Measurements from ENCODE around the gene WDFY4. TPM values are rescaled to one million over a fixed set of nuclear protein-coding genes. Genes with fewer than 3 reads are reported as not detected.

Gene WDFY4
- polyA plus RNA-seq, 1 donor from 2014 or later, result not detected

GRCh38 chr10:48905311-48905710 is 220.6 kb downstream of the WDFY4 start:
- no peaks in the 10 kb centered on the region for H3K79me2 ChIP-seq (replicated peaks; ENCODE audit: insufficient read depth, low read length)
- no peak for TF ChIP-seq REST (IDR thresholded peaks at IDR 0.05; ENCODE audit: borderline replicate concordance)
- TF ChIP-seq CTCF (IDR thresholded peaks at IDR 0.05; ENCODE audit: poor library complexity, severe bottlenecking), result no peak
- no peak for TF ChIP-seq EZH2 (IDR thresholded peaks at IDR 0.05; ENCODE audit: borderline replicate concordance, insufficient read depth, low read length, poor library complexity, severe bottlenecking)
- TF ChIP-seq RAD21 (conservative IDR thresholded peaks at IDR 0.05), result no peak
- TF ChIP-seq POLR2AphosphoS5 (IDR thresholded peaks at IDR 0.05), result no peak
- no peak for TF ChIP-seq EP300 (conservative IDR thresholded peaks at IDR 0.05; ENCODE audit: poor library complexity, severe bottlenecking)
- no peak for TF ChIP-seq TAF1 (IDR thresholded peaks at IDR 0.05; ENCODE audit: low read depth)
- TF ChIP-seq MXI1 (conservative IDR thresholded peaks at IDR 0.05; ENCODE audit: poor library complexity, severe bottlenecking), result no peak
- no peak for TF ChIP-seq SMC3 (conservative IDR thresholded peaks at IDR 0.05; ENCODE audit: poor library complexity)
- H3F3A ChIP-seq (ENCODE audit: insufficient read depth, low read length, poor library complexity, severe bottlenecking), result no peaks in the 10 kb centered on the region
- H3K27me3 ChIP-seq (ENCODE audit: insufficient read depth, low read depth, low read length), result no peaks in the 10 kb centered on the region
- H3K36me3 ChIP-seq (ENCODE audit: insufficient read depth, low read length), result no peaks in the 10 kb centered on the region
- no peaks in the 10 kb centered on the region for H4K20me1 ChIP-seq (ENCODE audit: insufficient read depth)
- H2AFZ ChIP-seq (ENCODE audit: low read depth, low read length), result no peak overlapping the region
- H3K4me2 ChIP-seq (ENCODE audit: low read length), result no peak overlapping the region
- no peaks in the 10 kb centered on the region for H3K9me2 ChIP-seq (ENCODE audit: insufficient read depth, low read length)
- H3K27ac ChIP-seq (ENCODE audit: low read length), result no peak overlapping the region
- no peak overlapping the region for H3K4me3 ChIP-seq (ENCODE audit: low read length)
- H3K9me3 ChIP-seq (ENCODE audit: low read length), result no peaks in the 10 kb centered on the region
- no peak overlapping the region for H3K9ac ChIP-seq (ENCODE audit: low read length)

- Histone ChIP-seq H3K27me3 (ENCODE audit: insufficient read depth, low read depth, low read length) (no peaks in the 10 kb centered on the region), H3K9me2 (ENCODE audit: insufficient read depth, low read length) (no peaks in the 10 kb centered on the region), H3K36me3 (ENCODE audit: insufficient read depth, low read length) (no peaks in the 10 kb centered on the region), H2AFZ (ENCODE audit: low read depth, low read length) (no peak overlapping the region), H3K4me2 (ENCODE audit: low read length) (no peak overlapping the region), H3K4me3 (ENCODE audit: low read length) (no peak overlapping the region), H3F3A (ENCODE audit: insufficient read depth, low read length, poor library complexity, severe bottlenecking) (no peaks in the 10 kb centered on the region), H3K79me2 (replicated peaks; ENCODE audit: insufficient read depth, low read length) (no peaks in the 10 kb centered on the region), H3K27ac (ENCODE audit: low read length) (no peak overlapping the region), H4K20me1 (ENCODE audit: insufficient read depth) (no peaks in the 10 kb centered on the region), H3K9me3 (ENCODE audit: low read length) (no peaks in the 10 kb centered on the region), H3K9ac (ENCODE audit: low read length) (no peak overlapping the region)
- no peak for TF ChIP-seq EP300 (conservative IDR thresholded peaks at IDR 0.05; ENCODE audit: poor library complexity, severe bottlenecking)
- no peak for TF ChIP-seq EZH2 (IDR thresholded peaks at IDR 0.05; ENCODE audit: borderline replicate concordance, insufficient read depth, low read length, poor library complexity, severe bottlenecking)
- no peak for TF ChIP-seq TAF1 (IDR thresholded peaks at IDR 0.05; ENCODE audit: low read depth)
- TF ChIP-seq MXI1 (conservative IDR thresholded peaks at IDR 0.05; ENCODE audit: poor library complexity, severe bottlenecking), result no peak
- TF ChIP-seq SMC3 (conservative IDR thresholded peaks at IDR 0.05; ENCODE audit: poor library complexity), result no peak
- no peak for TF ChIP-seq POLR2AphosphoS5 (IDR thresholded peaks at IDR 0.05)
- TF ChIP-seq RAD21 (conservative IDR thresholded peaks at IDR 0.05), result no peak
- no peak for TF ChIP-seq REST (IDR thresholded peaks at IDR 0.05; ENCODE audit: borderline replicate concordance)
- TF ChIP-seq CTCF (IDR thresholded peaks at IDR 0.05; ENCODE audit: poor library complexity, severe bottlenecking), result no peak
Measured at GRCh38 chr10:48906841-48907240, 222.2 kb downstream of the WDFY4 start.
